Mononuclear cell (primary cell): ENCODE data around the gene CAMK2B. TPM values are rescaled to one million over a fixed set of nuclear protein-coding genes. Genes with fewer than 3 reads are reported as not detected.

Experiments used
- H3K27me3 ChIP-seq: 2 replicates; pipeline ENCODE4 v1.6.0; 2011; ENCODE audit warnings: low read length, control low read depth; ENCODE audit not compliant: insufficient read depth
- H3K4me1 ChIP-seq: 2 replicates; pipeline ENCODE4 v1.5.1; 2011; ENCODE audit warnings: mild to moderate bottlenecking, low read length, control low read depth; ENCODE audit not compliant: insufficient read depth
- H3K4me3 ChIP-seq: 2 replicates; pipeline ENCODE4 v1.5.1; 2011; ENCODE audit warnings: mild to moderate bottlenecking, low read length, moderate library complexity
- H3K9me3 ChIP-seq: 2 replicates; pipeline ENCODE4 v1.5.1; 2011; ENCODE audit warnings: low read depth, mild to moderate bottlenecking, control low read depth, low read length
- total RNA-seq: library from RNA; depleted of rRNA; stranded (reverse); fragments of >200 nt; gene quantifications from one replicate; pipeline ENCODE4 v1.2.3, GENCODE V29; 2012

CAMK2B gene
- total RNA-seq: not detected

DNA sequence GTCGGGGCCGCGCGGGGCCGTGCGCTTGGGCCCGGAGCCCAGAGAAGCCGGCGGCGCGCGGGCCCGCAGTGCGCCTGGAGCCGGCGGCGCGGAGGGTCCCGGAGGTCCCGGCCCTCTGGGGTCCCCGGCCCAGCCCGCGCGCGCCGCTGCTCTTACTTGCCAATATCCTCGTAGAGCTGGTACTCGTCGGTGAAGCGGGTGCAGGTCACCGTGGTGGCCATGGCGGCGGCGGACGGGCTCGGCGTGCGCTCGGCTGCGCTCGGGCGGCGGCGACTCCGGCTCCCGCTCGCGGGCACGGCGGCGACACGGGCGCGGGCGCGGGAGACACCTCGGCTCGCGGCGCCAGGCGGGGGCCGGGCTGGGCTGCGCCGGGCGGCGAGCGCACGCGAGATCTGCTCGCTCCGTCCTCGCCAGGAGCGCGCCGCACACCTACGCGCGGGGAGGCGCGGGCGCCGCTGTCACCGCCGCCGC lies at the start of gene CAMK2B:
CAMK2B (minus strand) TSS at position 394 of the 471 bp plus-strand sequence; CDS start at position 221, 173 bp downstream.
- H3K4me1 ChIP-seq: no peaks in the 10 kb centered on the region
- peaks cover 12% of the 10 kb centered on the region for H3K27me3 ChIP-seq
- H3K4me3 ChIP-seq: no peak within 1 kb of the TSS
- no peaks in the 10 kb centered on the region for H3K9me3 ChIP-seq

DNA sequence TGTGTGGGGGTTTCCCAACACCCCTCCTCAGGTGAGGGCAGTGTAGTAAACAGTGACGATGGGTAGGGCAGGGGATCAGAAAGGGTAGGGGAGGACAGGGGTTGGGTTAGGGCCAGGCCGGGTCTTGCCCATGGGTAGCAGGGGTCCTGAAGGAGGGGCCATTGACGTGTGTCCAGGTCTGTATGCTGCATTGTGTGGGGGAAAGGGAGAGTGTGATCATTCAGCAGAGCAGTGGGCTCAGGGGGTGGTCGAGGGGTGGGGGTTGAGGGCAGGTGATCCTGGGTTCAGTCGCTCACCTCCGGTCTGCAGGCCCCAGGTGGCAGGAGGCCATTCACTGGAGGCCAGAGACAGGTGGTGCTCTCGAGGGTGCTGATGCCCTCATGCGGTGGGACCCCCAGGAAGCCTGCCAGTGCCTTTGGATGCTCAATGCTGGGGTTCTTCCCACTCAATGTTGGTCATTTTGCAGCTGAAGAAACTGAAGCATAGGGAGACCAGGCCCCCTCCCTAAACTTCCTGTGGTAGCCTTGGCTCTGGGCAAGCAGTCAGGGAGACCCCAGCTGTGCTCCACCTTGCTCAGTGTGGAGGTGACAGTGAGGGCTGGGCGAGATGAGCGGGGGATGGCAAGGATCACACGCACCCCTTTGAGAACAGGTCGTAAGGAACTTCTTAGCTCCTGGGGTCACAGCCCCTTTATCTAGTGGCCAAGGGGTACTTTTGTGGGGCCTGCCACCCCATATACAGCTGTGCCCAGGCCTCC lies 48.8 kb upstream of the CAMK2B start:
- H3K4me3 ChIP-seq: no peak overlapping the region
- no peaks in the 10 kb centered on the region for H3K9me3 ChIP-seq
- H3K4me1 ChIP-seq: peaks cover 3% of the 10 kb centered on the region
- H3K27me3 ChIP-seq: peaks cover 18% of the 10 kb centered on the region

DNA sequence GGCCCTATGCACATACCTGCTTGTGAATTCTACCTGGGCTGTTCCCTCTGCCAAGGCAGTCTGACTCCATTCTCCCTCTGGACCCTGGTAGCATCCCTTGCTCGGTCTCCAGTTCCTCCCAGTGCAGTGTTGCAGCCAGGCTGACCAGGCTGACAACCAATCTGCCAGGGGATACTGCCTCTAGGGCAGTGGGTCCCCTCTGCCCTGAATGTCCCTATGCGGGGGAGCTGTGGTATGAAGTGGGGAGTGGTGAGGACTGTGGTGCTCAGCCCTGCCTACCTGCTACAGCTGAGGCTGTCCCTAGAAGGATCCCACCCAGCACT lies 48.0 kb upstream of the CAMK2B start:
- Histone ChIP-seq H3K27me3 (peaks cover 24% of the 10 kb centered on the region), H3K4me3 (no peak overlapping the region), H3K4me1 (peaks cover 3% of the 10 kb centered on the region), H3K9me3 (no peaks in the 10 kb centered on the region)

DNA sequence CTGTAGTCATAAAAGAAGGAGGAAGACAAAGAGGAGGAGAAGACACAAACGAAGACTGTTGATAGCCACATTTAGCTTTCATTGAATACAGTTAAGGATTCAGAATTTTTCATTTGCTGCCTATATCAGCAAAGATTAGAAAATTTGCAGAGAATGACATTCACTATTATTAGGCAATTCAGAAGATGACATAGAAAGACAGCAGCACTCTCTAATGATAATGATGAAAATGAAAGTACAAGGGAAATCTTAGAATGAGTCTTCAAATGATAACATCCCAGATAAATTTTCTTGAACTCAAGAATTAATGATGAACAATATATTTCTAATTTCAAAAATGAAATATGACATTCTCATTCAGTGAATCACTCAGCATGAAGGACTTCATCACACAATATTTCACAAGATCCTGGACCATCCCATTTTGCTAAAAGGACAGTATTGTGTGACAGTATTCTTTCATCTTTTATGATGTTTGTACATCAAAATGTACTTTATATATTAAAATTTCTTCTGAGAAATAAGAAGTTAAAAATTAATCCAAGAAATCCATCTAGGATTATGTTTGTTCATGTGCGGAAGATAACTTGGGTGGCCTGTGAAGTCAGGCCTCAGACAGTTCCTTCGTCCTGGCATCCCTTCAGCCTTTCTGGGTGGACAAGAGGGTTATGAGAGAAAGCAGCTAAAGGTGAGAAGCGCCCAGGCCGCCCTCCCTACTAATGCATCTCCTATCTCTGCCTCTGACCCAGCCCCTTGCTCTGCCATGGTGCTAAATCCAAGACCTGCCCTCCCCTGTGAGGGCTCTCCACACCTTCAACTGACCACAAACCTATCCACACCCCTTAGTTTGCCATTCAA lies 47.4 kb upstream of the CAMK2B start:
- Histone ChIP-seq H3K9me3 (no peaks in the 10 kb centered on the region), H3K27me3 (peaks cover 26% of the 10 kb centered on the region), H3K4me1 (no peaks in the 10 kb centered on the region), H3K4me3 (no peak overlapping the region)

DNA sequence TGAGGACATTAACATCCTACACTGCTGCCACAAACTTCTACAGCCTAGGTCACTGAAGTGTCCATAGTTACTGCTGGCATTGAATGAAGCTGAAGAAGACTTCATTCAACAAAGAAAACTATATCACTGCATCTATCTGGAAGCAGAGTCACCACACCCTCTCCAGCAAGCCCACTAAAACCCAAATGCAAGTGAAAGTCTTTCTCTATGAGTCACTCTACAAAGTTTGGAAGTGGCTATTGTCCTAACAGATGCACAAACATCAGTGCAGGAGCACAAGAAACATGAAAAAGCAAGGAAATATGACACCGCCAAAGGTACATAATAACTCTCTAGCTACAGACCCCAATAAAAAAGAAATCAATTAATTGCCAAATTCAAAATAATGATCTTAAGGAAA lies 43.5 kb upstream of the CAMK2B start:
- H3K9me3 ChIP-seq: no peaks in the 10 kb centered on the region
- no peaks in the 10 kb centered on the region for H3K4me1 ChIP-seq
- H3K27me3 ChIP-seq: peaks cover 33% of the 10 kb centered on the region
- no peak overlapping the region for H3K4me3 ChIP-seq

DNA sequence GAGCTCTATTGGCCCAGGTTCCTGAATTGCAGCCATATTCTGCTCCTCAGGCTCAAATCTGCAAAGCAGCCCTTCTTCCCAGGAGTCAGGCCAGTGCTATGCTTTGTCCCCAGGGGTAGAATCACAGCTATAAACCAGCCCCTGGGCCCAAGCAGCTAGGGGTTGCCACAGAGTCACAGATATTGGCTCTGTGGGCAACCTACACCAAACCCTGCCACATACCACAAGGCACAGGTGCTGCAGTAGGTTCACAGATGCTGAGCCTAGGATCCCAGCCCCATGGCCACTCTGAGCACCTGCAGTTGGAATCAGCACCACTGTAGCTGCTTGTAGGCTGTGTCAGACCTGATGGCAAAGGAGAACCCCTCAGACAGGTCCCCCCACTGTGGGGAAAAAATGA lies 43.1 kb upstream of the CAMK2B start:
- no peaks in the 10 kb centered on the region for H3K9me3 ChIP-seq
- peaks cover 33% of the 10 kb centered on the region for H3K27me3 ChIP-seq
- H3K4me3 ChIP-seq: no peak overlapping the region
- H3K4me1 ChIP-seq: no peaks in the 10 kb centered on the region

DNA sequence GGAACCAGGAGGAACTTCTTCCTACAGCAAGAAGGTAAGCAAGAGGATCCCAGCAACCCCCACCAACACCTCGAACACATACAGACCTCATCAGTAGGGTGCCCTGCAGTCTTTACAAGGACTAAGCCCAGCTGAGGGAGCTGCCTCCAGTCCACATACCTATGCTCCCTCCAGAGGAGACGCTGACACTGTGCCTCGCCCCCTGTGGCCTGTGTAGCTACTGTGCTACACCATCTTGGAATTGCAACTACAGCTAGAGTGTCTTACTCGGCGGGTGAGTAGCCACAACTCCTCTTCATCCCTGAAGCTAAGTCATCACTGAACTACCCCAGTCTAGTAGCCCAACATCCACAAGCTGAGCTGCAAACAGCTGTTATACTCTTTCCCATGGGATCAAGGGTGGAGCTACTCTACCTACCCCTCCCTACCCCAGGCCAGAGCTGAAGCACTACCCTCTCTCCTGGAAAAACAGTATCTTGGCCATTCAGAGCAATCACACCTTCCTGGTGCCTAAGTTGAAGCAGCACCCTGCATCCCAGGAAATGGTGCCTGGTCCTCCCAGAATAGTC lies 42.2 kb upstream of the CAMK2B start:
- Histone ChIP-seq H3K9me3 (no peaks in the 10 kb centered on the region), H3K4me3 (no peak overlapping the region), H3K4me1 (no peaks in the 10 kb centered on the region), H3K27me3 (peaks cover 33% of the 10 kb centered on the region)

DNA sequence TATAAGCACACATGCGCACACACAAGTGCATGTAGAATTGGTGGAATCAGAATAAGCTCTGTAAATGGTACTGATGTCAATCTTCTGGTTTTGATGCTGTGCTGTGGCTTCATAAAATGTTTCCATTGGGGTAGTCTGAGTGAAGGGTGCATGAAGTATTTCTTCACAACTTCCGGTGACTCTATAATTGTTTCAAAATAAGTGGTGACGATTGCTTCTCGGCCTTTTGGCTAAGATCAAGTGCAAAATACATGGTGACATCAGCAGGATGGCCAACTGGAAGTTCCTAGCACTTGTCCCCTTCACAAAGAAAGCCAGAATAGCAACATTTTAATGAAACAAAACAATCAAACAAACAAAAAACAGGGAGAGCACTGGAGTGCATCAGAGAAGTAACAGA lies 41.6 kb upstream of the CAMK2B start:
- no peaks in the 10 kb centered on the region for H3K9me3 ChIP-seq
- H3K4me1 ChIP-seq: no peaks in the 10 kb centered on the region
- peaks cover 33% of the 10 kb centered on the region for H3K27me3 ChIP-seq
- H3K4me3 ChIP-seq: no peak overlapping the region

DNA sequence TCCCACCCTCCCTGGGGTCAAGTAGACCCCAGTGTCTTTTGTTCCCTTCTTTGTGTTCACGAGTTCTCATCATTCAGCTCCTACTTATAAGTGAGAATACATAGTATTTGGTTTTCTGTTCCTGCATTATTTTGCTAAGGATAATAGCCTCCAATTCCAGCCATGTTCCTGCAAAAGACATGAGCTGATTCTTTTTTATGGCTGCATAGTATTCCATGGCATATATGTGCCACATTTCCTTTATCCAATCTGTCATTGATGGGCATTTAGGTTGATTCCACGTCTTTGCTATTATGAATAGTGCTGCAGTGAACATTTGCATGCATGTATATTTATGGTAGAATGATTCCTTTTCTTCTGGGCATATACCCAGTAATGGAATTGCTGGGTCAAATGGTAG lies 28.3 kb upstream of the CAMK2B start:
- Histone ChIP-seq H3K4me3 (no peak overlapping the region), H3K4me1 (no peaks in the 10 kb centered on the region)

DNA sequence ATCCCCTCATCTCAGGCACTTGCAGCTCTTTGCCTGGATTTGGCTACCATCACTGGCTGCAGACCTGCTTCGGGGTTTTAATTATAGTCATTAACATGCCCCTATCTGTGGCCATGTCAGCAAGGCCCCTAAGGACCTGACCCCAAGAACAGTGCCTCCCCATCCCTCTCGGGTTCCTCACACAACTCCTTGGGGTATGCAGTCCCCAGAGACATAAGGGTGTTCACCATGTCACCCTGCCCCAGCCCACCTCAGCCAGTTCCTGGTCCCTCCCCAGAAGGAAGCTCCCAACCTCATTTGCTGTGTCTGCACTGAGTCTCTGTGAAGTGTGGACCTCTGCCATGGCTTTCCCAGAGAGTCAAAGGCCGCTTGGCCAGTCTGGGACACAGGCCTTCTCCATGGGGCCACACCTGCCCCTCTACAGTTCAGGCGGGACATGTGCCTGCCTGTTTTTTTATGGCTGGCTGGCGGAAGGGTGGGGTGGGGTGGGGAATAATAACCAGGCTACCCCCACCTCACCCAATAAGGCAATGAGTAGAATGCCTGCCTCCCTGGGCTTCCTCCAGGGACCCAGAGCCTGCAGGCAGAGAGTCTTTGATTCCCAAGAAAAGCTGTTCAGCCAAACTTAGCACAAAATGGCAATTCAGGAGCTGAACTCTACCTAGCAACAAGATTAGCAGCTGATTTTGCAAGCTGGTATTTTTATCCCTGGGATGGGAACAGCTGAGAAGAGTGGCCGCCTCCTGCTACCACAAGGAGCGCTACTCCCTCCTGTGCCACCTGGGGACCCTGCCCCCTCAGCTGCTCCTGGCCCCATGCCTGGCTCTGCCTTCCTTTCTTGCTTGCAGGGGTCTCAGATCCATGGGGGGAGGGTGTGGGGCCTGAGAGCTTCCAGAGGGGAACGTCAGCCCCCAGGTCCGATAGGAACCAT lies 23.7 kb upstream of the CAMK2B start:
- peaks cover 8% of the 10 kb centered on the region for H3K27me3 ChIP-seq
- H3K9me3 ChIP-seq: no peaks in the 10 kb centered on the region
- no peak overlapping the region for H3K4me3 ChIP-seq
- no peaks in the 10 kb centered on the region for H3K4me1 ChIP-seq

More for the DNA sequence above, 28.3 kb upstream of the CAMK2B start:
- peaks cover 4% of the 10 kb centered on the region for H3K27me3 ChIP-seq
- H3K9me3 ChIP-seq: no peaks in the 10 kb centered on the region

DNA sequence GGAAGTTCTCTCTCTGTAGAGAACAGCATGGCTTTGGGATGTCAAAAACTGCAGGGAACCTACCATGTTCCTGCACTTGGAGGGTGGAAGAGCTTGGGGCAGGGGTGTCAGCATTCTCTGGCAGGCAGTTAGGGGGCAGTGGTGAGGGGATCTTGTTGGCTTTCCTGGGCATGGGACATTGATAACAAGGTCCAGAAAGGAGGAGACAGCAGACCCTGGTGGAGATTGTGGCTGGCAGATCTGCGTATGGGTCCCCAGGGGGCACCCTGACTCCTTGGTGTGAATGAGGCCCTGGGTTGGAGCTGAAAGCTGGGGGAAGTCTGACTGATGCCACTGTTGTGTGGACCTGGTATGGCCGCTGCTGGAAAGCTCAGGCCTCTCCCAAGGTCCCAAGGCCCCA lies 22.9 kb upstream of the CAMK2B start:
- H3K4me1 ChIP-seq: no peaks in the 10 kb centered on the region
- H3K9me3 ChIP-seq: no peaks in the 10 kb centered on the region
- H3K4me3 ChIP-seq: no peak overlapping the region
- H3K27me3 ChIP-seq: peaks cover 8% of the 10 kb centered on the region

DNA sequence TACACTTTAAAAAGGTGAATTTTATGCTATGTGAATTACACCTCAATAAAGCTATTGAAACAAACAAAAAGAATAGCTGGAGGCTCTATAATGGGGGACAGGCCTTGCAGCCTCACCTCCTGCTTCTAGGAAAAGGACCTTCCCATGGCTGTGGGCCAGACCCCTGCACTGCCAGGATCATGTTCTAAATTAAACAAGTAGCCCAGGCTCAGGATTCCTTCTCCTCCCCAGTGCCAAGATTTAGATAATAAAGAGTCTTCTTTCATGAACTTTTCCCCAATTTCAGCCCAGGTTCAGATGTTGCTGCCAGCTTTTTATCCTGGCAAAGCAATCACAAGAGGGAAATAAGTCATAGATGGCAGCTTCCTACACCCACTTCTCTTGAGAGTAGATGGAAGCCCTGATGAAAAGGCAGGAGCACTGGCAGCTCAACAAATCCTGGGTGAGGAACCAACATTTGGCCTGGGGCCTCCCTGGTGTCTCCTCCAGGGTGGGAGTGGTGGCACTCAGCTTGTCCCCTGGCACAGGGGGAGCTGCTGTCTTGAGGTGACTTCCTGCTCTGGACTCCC lies 22.2 kb upstream of the CAMK2B start:
- Histone ChIP-seq H3K4me3 (no peak overlapping the region), H3K9me3 (no peaks in the 10 kb centered on the region), H3K4me1 (no peaks in the 10 kb centered on the region), H3K27me3 (peaks cover 8% of the 10 kb centered on the region)

DNA sequence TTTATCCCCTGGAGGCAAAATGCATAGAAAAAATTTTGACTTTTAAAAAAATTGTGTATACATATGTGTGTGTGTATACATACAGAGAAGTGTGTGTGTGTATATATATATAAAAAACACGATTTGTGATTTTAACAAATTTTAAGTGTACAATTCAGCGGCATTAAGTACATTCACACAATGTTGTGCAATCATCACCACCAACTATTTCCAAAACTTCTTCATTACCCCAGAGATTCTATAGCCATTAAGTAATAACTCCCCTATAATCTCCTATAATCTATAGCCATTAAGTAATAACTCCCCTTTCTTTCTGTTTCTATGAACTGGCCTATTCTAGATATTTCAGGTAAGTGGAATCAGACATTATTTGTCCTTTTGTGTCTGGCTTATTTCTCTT lies 20.7 kb upstream of the CAMK2B start:
- Histone ChIP-seq H3K4me3 (no peak overlapping the region), H3K27me3 (peaks cover 8% of the 10 kb centered on the region), H3K4me1 (no peaks in the 10 kb centered on the region), H3K9me3 (no peaks in the 10 kb centered on the region)

DNA sequence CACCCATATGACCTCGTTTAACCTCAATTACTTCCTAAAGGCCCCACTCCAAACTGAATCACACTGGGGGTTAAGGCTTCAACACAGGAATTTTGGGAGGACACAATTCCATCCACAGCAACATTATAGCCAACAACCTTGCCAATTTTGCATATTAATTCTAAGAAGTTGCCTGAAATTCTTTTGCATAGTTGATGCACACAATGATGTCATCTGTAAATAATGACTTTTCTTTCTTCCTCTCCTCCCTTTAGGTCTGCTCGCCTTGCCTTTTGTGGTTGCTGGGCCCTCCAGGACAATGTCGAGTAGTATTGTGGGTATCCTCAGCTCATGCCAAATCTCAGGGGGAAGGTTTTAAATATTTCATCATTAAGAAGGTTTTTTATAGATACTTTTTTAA lies 16.0 kb upstream of the CAMK2B start:
- Histone ChIP-seq H3K9me3 (peaks cover 7% of the 10 kb centered on the region), H3K4me1 (peaks cover 3% of the 10 kb centered on the region), H3K4me3 (no peak overlapping the region), H3K27me3 (peaks cover 8% of the 10 kb centered on the region)
